Adrenal gland (tissue), 12 donors: ENCODE measurements around the gene SWT1. TPM values are rescaled to one million over a fixed set of nuclear protein-coding genes. Genes with fewer than 3 reads are reported as not detected.

Experiments used
- DNase-seq, 7 donors: peaks; one replicate each; pipeline ENCODE4 v3.0.0-alpha.2; 2019 to 2020
- H3K27ac ChIP-seq, 5 donors: fragments of 200-600 bp; sonication (generic) in 4 of 5; 1 replicate in 3 of 5; 2 replicates in 2 of 5; pipeline versions ENCODE4 v1.5.1 to v1.8.0; 2016 to 2020; ENCODE audit warnings: mild to moderate bottlenecking in 1 of 5
- H3K27me3 ChIP-seq: fragments of 200-600 bp; 2 replicates; pipeline ENCODE4 v1.8.0; 2021
- H3K36me3 ChIP-seq, 2 donors: fragments of 200-600 bp; replicated peaks in 1 of 2; 1 replicate in 1 of 2; 2 replicates in 1 of 2; pipeline versions ENCODE4 v1.5.1 to v1.8.0; 2018 to 2022
- H3K4me1 ChIP-seq, 2 donors: fragments of 200-600 bp; replicated peaks in 1 of 2; 1 replicate in 1 of 2; 2 replicates in 1 of 2; pipeline versions ENCODE4 v1.5.1 to v1.8.0; 2018 to 2021
- H3K4me3 ChIP-seq, 4 donors: fragments of 200-600 bp; sonication (generic) in 3 of 4; one replicate each; pipeline ENCODE4 v1.5.1; 2016 to 2018
- H3K9me3 ChIP-seq, 3 donors: fragments of 200-600 bp; sonication (generic) in 1 of 3; replicated peaks in 1 of 3; 1 replicate in 2 of 3; 2 replicates in 1 of 3; pipeline versions ENCODE4 v1.5.1 to v1.8.0; 2016 to 2021
- POLR2A ChIP-seq, 2 donors: fragments of 450-650 bp; IDR thresholded peaks; one replicate each; pipeline ENCODE4 v1.6.1; 2017; ENCODE audit warnings: antibody characterized with exemption in 2 of 2, mild to moderate bottlenecking in 2 of 2, moderate library complexity in 1 of 2
- WGBS, 4 donors: extraction: QIAGEN DNeasy Blood & Tissue Kit in 2 of 4; methylation state at CpG; one replicate each; pipeline versions ENCODE4 v1.1.5 to v1.1.7; 2013 to 2017; 5-methylcytosine and 5-hydroxymethylcytosine counted together
- intact Hi-C, 2 donors: fragments of 100-400 bp; cut with DNase I; formaldehyde crosslinking; loops; one replicate each; pipeline versions ENCODE4 v1.14.1 to v1.15.0; 2022 to 2023
- polyA plus RNA-seq, 3 donors: library from polyadenylated mRNA; stranded (reverse); fragments of 200-250 nt in 2 of 3; fragments of 350-450 nt in 1 of 3; fragmentation: Illumina TruSeq in 1 of 3; extraction: RNeasy Lipid Tissue Mini Kit (QIAGEN cat#74804) in 1 of 3; gene quantifications; one replicate each; pipeline ENCODE4 v1.2.3, GENCODE V29; 2013 to 2014
- total RNA-seq, 9 donors: library from RNA; depleted of rRNA in 4 of 9; stranded (reverse); fragments of >200 nt in 4 of 9; fragments of 120-200 nt in 1 of 9; fragmentation: NEBNext Ultra II Directional in 1 of 9; extraction: Animal tissue kit (Norgen Biotek cat#: 25700) in 1 of 9; gene quantifications; one replicate each; pipeline versions ENCODE4 v1.1.0 to v1.2.4, GENCODE V29; 2013 to 2023
- TF ChIP-seq, protein P1 (sequence below), 6 experiments: fragments of 450-650 bp in 4 of 6; fragments of 200-600 bp in 2 of 6; sonication (generic) in 1 of 6; IDR thresholded peaks; 1 replicate in 5 of 6; 2 replicates in 1 of 6; pipeline versions ENCODE4 v1.5.1 to v1.8.0; 2016 to 2021; ENCODE audit warnings: antibody characterized with exemption in 6 of 6, mild to moderate bottlenecking in 2 of 6, moderate library complexity in 1 of 6
- donor health status: healthy with polysubstance abuse.
- donor health status: Bipolar disorder and iron deficiency.
- donor health status: DM: yes; HTN: yes; CAD: no.
- donor health status: DM: no; HTN: no; CAD: no.
- donor health status: DM: no; HTN: no; CAD: no.
- donor health status: DM: yes; HTN: yes; CAD: no.

Gene SWT1
- total and polyA plus RNA-seq, 12 donors = 1.9 to 11.0 (median 5.6) TPM

DNA sequence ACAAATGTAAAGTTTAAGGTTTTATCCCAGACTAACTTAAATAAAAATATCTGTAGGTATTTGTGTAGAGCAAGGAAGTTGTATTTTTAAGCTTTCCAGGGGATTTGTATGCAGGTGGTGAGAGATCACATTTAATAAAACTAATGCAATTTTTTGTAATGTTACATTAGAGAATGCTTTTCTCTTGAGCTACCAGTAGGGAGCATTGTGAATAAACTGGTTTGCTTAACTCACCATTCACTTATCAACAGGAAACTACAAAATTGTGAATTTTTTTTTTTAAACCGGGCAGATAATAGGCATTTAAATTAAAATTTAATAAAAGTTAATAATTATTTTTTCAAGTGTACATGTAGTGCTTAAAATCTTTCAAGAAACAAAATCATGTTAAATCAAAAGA, 81.5 kb downstream of the SWT1 start:
- WGBS, 4 donors = 57 to 85% (median 67%) methylated on average over 1 of the region's 1 CpG
- H3K27me3 ChIP-seq = no peaks in the 10 kb centered on the region
- no peak overlapping the region for H3K4me3 ChIP-seq
- H3K36me3 ChIP-seq = no peaks in the 10 kb centered on the region
- TF ChIP-seq, protein P1, sequence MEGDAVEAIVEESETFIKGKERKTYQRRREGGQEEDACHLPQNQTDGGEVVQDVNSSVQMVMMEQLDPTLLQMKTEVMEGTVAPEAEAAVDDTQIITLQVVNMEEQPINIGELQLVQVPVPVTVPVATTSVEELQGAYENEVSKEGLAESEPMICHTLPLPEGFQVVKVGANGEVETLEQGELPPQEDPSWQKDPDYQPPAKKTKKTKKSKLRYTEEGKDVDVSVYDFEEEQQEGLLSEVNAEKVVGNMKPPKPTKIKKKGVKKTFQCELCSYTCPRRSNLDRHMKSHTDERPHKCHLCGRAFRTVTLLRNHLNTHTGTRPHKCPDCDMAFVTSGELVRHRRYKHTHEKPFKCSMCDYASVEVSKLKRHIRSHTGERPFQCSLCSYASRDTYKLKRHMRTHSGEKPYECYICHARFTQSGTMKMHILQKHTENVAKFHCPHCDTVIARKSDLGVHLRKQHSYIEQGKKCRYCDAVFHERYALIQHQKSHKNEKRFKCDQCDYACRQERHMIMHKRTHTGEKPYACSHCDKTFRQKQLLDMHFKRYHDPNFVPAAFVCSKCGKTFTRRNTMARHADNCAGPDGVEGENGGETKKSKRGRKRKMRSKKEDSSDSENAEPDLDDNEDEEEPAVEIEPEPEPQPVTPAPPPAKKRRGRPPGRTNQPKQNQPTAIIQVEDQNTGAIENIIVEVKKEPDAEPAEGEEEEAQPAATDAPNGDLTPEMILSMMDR (IDR thresholded peaks at IDR 0.05) = peak in 4 of 6 experiments; percentile 5 to 33 (median 30)
- TF ChIP-seq POLR2A (IDR thresholded peaks at IDR 0.05) = no peak
- H3K27ac ChIP-seq = no peak overlapping the region
- intact Hi-C loops = no loop called here
- no peaks in the 10 kb centered on the region for H3K9me3 ChIP-seq
- no peak for DNase-seq
- H3K4me1 ChIP-seq = no peaks in the 10 kb centered on the region

DNA sequence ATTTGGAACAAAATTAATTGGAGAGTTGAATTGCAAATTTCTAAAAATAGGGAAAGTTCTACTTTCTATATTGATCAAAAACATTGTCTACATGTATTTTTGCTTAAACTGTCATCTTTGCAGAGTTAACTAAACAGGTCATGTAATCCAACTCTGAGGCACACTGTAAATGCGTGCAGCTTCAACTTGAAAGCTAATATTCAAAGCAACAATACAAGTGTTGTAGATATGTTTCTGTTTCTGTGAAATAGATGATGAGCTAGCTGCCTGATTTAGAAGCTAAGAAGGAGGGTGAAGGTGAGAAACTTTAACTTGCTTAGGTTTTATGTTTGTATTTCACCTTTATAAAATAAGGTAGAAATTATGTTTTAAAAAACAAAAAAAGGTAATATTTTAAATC, 82.9 kb downstream of the SWT1 start:
- no peak for DNase-seq
- no peaks in the 10 kb centered on the region for H3K36me3 ChIP-seq
- TF ChIP-seq, protein P1 (IDR thresholded peaks at IDR 0.05) = no peak
- TF ChIP-seq POLR2A (IDR thresholded peaks at IDR 0.05) = no peak
- H3K4me3 ChIP-seq = no peak overlapping the region
- intact Hi-C loops = no loop called here
- H3K9me3 ChIP-seq = no peaks in the 10 kb centered on the region
- 90 to 95% (median 92%) methylated on average over 1 of the region's 1 CpG for WGBS, 4 donors
- no peaks in the 10 kb centered on the region for H3K4me1 ChIP-seq
- no peak overlapping the region for H3K27ac ChIP-seq
- H3K27me3 ChIP-seq = no peaks in the 10 kb centered on the region

DNA sequence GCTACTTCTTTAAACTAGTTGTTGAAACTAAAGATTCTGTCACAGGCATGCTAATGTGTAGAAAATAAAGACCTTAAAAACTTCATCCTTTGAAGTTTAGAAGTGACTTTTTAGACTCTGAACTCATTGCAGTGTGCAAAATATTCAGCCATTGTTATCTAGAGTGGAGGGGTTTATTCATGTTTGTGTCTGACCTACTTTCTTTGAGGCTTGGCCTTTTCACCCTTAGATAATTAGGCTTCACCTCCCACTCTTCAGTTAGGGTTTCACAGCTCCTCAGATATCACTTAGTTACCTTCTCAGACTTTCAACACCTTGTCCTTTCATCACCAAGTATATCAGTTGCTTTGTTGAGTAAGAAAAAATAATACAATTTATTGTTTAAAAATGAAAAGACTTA, 84.2 kb downstream of the SWT1 start:
- intact Hi-C loops = no loop called here
- no peaks in the 10 kb centered on the region for H3K36me3 ChIP-seq
- H3K4me3 ChIP-seq = no peak overlapping the region
- H3K27ac ChIP-seq = no peak overlapping the region
- H3K4me1 ChIP-seq = no peaks in the 10 kb centered on the region
- no peaks in the 10 kb centered on the region for H3K9me3 ChIP-seq
- no peaks in the 10 kb centered on the region for H3K27me3 ChIP-seq
- no peak for TF ChIP-seq POLR2A (IDR thresholded peaks at IDR 0.05)
- TF ChIP-seq, protein P1 (IDR thresholded peaks at IDR 0.05) = no peak
- no peak for DNase-seq

DNA sequence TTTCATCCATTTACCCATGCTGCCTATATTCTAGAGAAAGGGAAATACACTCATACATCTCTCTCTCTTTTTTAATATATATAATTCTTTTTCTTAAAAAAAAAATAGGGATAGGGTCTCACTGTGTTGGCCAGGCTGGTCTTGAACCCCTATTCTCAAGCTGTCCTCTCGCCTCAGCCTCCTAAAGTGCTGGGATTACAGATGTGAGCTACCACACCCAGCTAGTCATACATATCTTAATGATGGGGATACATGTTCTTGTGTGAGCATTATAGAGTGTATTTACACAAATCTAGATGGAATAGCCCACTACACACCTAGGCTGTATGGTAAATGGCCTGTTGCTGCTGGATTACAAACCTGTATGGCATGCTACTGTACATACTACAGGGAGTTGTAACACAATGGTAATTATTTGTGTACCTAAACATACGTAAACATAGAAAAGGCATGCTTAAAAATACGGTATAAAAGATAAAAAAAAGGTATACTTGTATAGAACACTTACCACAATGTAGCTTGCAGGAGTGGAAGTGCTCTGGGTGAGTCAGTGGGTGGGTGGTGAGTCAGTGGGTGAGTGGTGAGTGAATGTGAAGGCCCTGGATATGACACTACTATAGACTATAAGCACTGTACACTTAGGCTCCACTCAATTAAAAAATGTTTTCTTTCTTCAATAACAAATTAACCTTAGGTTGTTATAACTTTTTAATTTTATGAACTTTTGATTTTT, 87.2 kb downstream of the SWT1 start:
- Histone ChIP-seq H3K36me3 (no peaks in the 10 kb centered on the region), H3K27ac (no peak overlapping the region), H3K9me3 (no peaks in the 10 kb centered on the region), H3K4me3 (no peak overlapping the region), H3K4me1 (no peaks in the 10 kb centered on the region), H3K27me3 (no peaks in the 10 kb centered on the region)
- peak in 4 of 7 donors; percentile 15 to 40 (median 25) for DNase-seq
- TF ChIP-seq POLR2A (IDR thresholded peaks at IDR 0.05) = no peak
- TF ChIP-seq, protein P1 (IDR thresholded peaks at IDR 0.05) = no peak
- WGBS, 4 donors = 90 to 97% (median 93%) methylated on average over 3 of the region's 3 CpGs
- intact Hi-C loops = no loop called here
